NCI-H1092 (cell line): Measurements from ENCODE around the gene ZKSCAN7.
A peak's percentile ranks its signal among the peaks of the same experiment; 100 is the strongest.
"Not testable (repeated sequence)": the region's sequence is repeated elsewhere in the genome, so short reads cannot be mapped to it uniquely, and the experiment has no call there.

Experiments
- DNase-seq: peaks from one replicate; lab custom pipeline; 2025; lab: John Stamatoyannopoulos, UW

The ZKSCAN7 gene

DNA sequence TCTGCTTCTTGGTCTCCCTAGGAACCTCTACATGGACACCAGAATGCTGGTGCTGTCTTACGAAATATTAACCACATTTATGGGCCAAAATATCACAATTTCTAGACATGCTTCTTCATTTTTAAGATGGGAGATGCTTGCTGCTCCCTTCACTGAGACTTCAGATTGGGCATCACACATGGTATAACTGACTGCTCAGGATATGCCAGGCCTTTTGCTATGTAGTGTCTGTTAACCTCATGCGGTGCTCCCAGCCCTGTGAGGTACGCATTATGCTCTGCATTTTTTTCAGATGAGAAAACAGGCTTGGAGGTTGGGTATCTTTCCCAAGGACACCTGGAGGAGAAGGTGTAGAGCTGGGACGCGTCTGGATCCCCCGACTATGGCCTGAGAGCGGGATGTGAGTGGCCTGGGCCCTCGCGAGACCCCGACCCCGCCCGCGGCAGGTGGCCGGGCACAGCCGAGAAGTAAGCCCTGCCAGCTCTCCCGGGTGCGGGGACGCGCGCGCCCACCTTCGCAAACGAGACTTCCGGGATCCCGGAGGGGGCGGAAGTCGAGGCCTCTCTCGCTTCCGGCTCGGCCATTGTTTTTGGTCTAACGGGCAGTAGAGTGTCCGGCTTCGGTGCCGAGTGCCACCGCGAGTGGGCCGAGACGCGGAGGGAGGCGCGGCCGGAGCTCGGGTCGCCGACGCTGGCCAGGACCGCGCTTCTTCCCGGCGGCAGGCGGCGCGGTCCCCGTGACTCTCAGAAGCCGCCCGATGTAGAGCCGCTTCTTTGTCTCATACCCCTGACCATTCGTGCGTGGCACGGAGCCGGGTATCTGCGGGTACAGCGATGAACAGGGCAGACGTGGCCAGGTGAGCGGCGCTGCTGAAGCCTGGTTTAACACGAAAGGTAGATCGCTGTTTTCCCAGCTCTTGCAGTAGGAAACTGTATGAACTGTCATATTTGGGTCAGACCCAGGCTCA is at the start of gene ZKSCAN7:
TSS of gene ZKSCAN7 (plus strand) at position 568 of the 967 bp plus-strand sequence. CDS start 1,855 bp downstream, outside the sequence.
- DNase-seq = peak; percentile 65

DNA sequence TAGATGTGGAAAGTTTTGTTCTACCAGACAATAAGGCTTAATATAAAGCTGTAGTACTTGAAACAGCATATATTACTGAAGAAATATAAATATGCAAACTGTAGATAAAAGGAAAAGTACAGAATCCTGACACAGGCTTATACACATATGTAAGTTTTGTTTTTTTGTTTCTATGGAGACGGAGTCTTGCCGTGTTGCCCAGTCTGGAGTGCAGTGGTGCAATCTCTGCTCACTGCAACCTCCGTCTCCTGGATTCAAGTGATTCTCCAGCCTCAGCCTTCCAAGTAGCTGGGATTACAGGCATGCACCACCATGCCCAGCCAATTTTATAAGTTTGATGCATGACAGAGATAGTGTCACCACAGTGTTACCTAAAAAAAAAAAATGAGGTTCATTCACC is 48.4 kb upstream of the ZKSCAN7 start:
- no peak for DNase-seq

DNA sequence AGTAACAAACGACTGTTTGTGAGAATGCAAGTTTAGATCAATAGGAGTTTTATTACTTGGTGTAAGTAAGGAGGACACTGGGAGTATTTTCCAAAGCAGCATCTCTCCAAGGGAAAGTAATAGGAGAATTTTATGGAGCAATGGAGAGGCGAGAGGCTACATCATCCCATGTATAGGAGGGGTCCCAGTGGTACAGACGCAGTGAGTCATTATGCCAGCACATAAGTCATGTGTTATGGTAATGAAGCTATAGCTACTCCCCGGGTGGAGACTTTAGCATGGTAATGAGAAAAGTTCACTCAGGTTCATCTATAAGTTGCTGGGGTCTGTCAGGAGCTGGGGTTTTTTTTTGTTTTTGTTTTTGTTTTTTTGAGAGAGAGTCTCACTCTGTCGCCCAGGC is 48.0 kb upstream of the ZKSCAN7 start:
- no peak for DNase-seq

DNA sequence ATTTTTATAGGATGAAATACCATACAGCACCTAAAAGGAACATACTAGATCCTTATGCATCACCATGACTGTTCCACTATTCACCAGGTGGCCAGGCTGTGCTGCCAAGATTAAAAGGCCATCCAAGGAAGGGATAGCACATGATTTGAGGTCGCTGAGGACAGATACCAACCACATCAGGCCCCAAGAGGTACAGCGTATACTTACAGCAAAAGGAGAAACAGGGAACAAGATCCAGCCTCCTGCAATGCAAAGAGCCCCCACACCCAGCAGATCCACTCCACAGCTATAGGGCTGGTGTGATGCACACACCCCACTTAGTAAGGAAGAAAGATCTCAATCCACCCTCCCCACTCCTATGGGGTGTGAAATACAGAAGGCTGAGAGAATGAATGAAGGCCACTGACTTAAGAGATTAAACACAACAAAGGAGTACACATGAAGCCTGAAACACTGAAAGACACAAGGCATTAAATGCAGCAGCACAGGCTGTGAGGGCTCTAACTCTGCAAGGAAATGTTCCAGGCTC is 45.5 kb upstream of the ZKSCAN7 start:
- no peak for DNase-seq

DNA sequence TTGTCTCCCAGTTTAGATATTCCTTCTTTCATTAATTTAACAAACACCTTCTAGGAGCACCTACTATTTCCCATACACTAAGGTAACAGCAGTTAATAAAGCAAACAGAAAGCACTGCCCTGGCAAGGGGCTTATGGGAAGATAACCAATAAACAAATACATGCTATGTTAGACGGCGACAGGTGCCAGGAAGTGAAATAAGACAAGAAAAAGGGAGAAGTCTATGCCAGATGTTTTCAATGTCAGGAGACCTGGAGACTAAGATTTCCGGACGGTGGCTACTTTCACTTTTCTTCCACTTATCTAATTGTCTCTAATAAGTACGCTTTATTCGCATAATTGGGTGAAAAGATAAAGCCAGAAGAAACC is 45.0 kb upstream of the ZKSCAN7 start:
- DNase-seq = no peak

DNA sequence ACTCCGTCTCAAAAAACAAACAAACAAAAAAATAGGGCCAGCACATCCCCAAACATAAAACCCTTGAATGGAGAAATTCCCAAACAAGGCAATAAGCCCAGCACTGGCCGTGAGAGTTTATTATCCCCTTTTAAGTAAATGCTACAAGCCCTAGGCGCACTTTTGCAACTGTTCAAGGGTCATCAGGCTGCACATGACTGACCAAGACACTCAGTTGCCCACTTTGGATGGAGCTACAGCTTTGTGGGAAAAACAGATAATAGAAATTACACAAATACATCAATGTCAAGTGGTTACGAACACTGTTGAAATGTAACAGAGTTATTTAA is 43.8 kb upstream of the ZKSCAN7 start:
- no peak for DNase-seq

DNA sequence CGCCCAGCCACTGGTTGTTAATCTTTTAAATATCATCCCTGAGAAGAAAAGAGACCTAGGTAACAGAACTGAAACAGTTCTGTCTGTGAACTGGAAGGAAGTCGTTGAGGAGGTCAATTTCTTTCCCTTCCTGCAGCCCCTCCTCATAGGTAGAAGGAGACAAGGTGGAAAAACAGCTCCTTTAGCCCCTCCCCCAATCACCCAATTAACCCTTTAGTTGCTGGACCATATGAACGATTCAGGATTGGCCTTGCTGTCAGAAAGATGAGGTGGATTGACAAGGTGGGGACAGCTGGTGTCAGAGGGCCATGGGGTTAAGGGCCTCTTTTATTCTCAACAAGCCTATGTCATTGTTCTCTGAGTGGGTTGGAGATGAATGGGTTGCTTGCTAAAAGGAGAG is 41.5 kb upstream of the ZKSCAN7 start:
- DNase-seq = no peak

DNA sequence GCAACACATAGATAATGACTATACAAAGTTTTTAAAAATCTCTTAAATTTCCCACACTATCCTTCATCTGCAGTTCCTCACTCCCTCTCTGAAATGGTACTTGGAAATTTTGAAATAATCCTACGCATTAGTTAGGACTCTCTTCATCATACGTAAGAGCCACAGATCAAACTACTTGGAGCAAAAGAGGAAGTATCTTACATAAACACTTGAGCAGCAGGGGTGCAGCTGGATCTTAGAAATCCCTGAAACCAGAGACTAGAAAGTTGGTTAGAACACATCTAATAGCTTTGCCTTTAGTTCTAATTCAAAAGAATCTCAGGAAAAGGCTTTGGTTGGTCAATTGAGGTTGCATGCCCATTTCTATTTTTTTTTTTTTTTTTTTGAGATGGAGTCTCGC is 38.8 kb upstream of the ZKSCAN7 start:
- DNase-seq = no peak

DNA sequence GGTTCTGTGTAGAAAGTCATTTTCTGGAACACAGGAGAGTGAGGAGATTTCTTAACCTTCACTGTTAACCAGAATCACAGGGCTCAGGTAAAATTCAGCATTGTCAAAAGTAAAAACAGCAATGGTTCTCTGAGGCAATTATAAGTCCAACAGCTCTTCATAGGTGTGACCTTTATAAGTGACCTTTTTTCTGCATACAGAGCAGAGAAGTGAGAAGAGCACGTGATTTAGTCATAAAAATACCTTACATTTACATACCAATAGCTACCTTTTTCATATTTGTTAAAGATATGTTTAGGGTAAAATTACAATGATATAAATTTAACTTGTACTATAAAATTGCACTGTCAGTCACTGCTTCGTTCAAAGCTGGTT is 36.2 kb upstream of the ZKSCAN7 start:
- DNase-seq = no peak

DNA sequence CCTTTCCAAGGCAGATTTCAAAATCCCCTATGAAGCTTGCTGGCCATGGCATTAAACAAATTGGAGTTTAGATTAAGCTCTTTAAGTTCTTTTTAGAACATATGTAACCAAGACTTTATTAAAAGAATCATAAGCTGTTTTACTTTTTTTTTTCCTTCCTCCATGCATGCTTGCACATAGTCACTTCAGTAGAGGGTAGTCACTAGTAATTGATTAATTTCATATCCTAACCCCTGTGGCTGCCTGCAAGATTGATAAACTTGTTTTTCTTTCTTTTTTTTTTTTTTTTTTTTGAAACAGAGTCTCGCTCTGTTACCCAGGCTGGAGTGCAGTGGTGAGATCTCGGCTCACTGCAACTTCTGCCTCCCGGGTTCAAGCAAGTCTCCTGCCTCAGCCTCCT is 33.3 kb upstream of the ZKSCAN7 start:
- DNase-seq = no peak

DNA sequence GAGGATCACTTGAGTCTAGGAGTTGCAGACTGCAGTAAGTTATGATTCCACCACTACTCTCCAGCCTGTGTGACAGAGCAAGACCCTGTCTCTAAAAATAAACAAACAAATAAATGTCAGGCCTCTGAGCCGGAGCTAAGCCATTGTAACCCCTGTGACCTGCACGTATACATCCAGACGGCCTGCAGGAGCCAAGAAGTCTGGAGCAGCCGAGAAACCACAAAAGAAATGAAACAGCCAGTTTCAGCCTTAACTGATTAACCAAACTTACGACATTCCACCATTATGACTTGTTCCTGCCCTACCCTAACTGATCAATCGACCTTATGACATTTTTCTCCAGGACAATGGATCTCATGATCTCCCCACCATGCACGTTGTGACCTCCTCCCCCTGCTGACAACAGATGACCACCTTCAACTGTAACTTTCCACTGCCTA is 32.5 kb upstream of the ZKSCAN7 start:
- no peak for DNase-seq

DNA sequence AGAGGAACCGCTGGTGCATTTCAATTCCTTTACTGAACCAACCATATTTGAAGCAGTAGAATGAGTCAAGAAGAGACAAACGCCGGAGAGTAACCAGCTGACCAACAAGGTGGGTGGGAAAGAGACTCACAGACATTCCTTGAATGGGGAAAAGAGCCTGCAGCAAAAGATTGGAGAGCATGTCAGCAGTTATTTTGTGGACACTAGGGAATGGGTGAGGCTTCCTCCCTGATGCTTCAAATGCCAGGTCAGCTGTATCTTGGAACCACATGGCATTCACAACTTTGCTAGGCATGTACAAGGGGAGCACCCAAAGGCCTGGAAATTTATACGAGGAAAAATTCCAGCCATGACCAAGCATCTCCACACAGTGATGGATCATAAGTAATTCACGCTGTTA is 29.9 kb upstream of the ZKSCAN7 start:
- no peak for DNase-seq

DNA sequence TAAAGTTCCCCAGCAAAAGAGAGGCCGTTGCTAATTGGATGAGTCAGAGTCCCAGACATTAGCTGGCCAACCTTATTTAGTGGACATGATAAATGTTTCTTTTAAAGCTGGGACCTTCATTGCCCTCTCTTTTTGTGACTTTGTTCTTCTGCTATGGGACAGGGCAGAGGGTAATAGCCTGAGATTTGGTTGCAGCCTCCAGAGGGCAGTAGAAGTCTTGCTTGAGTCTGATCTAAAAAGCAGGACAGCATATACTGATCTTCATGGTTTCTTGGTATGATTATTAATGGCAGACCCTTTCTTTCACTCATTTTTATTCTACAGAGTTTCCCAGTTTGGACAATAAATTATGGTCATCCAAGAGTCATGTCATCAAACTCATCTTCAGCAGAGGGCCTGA is 25.1 kb upstream of the ZKSCAN7 start:
- no peak for DNase-seq

DNA sequence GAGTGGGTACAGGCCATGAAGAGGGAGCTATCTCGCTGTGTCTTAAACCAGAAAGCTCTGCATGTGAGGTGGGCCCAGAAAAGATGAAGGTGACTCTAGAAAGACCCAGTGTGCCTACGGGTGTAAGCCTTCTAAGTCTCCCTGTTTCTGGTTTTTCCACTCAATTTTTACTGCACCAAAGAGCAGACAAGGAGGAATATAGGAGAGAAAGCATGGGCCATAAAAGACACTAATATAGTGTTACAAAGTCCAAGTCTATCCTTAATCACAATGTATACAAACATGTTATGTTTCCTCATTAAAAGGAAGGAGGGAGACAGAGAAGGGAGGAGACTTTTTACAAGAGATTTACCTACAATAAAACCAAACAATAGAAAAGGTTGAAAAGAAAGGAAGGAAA is 24.1 kb upstream of the ZKSCAN7 start:
- no peak for DNase-seq

DNA sequence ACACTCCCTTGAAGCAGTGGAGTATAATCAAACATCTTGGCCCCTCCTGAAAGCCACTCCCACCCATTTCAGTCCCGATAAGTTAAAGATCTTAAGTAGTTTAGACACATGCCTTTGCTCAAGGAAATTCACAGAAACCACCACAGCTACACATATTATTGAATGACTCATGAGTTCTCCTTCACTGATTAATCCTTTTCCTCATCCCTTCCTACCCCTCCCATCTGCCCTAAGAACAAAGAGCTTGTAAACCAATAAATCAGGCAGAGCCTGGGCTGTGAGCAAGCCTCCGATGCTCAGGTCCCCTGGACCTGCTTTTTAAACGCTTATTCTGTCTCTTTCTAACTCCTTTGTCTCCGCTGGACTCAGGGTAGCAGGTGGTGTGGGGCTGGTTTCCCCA is 20.3 kb upstream of the ZKSCAN7 start:
- not testable (repeated sequence) for DNase-seq

DNA sequence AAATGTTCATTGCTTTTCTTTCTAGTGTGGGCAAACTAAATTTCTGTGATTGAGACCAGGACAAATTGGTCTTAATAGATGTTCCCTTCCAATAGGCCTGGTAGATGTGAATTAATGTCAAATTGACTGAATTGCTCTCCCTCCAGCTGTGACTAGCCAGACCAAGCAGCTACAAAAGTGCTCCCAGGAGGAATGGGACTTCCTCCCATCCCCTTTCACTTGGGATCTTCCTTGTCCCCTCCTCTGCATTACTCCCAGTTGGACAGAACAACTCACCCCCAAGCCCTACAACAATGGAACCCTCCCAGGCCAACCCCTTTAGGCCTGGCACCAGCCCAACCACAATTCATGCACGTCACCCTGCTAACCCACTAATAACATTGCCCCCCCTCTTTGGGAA is 19.6 kb upstream of the ZKSCAN7 start:
- DNase-seq = no peak

DNA sequence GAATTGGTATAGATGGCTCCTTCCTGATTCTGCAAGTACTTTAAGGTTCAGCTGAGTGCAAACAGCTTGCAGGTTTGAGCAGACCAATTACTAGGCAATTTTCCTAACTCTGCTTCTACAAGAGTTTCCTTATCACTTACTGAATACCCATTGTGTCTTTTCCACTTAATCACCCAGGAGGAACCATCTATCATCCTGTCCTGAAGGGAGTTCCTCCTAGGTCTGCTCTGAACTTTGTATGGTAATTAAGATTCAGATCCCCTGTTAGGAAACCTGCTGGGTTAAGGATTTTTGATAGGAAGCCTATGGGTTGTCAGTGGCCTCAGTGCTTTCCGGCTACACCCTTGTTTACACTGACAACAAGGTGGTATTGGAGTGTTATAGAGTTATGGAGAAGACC is 10.2 kb upstream of the ZKSCAN7 start:
- not testable (repeated sequence) for DNase-seq

DNA sequence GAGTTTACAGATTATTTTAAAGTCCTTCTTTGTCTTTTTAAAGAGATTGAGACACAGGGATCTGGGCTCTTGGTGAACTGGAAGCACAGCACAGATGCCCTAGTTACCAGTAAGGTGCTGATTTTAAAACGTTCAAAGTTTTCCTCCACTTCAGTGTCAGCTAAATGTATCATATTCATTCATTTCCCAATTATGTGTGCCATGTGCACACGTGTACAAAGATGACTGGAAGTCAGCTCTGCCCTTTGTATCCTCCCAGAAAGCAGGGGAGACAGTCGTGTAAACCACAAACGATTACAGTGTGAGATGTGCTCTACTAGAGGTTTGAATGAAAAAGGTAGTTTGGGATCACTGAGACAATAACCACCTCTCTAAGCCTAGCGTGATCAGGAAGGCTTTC is 730 bp downstream of the ZKSCAN7 start:
- no peak for DNase-seq

DNA sequence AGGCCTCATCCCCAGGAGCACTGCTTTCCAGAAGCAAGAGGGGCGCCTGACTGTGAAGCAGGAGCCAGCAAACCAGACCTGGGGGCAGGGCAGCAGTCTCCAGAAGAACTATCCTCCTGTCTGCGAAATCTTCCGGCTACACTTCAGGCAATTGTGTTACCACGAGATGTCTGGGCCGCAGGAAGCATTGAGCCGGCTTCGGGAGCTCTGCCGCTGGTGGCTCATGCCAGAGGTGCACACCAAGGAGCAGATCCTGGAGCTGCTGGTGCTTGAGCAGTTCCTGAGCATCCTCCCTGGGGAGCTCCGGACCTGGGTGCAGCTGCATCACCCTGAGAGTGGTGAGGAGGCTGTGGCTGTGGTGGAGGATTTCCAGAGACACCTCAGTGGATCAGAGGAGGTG is 2.1 kb downstream of the ZKSCAN7 start:
- no peak for DNase-seq

DNA sequence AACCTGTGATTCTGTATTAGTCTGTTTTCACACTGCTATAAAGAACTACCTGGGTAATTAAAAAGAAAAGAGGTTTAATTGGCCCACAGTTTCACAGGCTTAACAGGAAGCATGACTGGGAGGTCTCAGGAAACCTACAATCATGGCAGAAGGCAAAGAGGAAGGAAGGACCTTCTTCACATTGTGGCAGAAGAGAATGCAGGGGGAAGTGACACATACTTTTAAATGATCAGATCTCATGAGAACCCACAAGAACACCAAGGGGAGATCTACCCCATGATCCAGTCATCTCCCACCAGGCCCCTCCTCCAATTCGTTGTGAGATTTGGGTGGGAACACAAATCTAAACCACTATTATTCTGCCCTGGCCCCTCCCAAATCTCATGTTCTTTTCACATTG is 6.1 kb downstream of the ZKSCAN7 start:
- no peak for DNase-seq

DNA sequence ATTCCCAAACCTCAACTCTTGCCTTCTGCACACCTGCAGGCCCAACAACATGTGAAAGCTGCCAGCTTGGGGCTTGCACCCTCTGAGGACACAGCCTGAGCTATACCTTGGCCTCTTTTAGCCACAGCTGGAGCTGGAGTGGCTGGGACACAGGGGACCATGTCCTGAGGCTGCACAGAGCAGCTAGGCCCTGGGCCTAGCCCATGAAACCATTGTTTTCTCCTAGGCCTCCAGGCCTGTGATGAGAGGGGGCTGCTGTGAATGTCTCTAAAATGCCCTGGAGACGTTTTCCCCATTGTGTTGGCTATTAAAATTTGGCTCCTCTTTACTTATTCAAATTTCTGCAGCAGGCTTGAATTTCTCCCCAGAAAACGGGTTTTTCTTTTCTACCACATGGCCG is 7.2 kb downstream of the ZKSCAN7 start:
- no peak for DNase-seq

DNA sequence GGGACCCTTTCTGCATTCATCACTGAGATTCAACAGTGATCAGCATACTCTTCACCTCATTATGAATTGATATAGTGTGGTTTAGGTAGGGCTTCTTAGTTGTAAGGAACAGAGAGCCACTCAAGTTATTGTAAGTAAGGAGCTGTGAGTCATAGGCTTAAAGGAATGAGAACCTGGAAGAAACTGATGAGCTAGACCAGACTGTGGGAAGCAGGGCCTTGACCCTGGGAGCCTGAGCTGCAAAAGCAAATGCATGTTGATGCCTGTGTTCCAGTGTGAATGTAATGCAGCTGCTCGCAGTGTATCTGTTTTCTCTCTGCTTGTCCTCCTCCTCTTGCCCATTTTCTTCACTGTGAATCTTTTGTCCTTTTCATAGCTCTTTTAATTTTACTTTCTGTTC is 13.6 kb downstream of the ZKSCAN7 start:
- DNase-seq = no peak

DNA sequence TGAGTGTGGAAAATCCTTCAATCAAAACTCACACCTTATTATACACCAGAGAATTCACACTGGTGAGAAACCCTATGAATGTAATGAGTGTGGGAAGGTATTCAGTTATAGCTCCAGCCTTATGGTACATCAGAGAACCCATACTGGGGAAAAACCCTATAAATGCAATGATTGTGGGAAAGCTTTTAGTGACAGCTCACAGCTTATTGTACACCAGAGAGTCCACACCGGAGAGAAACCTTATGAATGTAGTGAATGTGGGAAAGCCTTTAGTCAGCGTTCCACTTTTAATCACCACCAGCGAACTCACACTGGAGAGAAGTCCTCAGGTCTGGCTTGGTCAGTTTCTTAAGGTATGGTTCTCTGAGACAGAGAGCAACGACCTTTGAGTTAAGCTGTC is 16.0 kb downstream of the ZKSCAN7 start:
- DNase-seq = no peak

DNA sequence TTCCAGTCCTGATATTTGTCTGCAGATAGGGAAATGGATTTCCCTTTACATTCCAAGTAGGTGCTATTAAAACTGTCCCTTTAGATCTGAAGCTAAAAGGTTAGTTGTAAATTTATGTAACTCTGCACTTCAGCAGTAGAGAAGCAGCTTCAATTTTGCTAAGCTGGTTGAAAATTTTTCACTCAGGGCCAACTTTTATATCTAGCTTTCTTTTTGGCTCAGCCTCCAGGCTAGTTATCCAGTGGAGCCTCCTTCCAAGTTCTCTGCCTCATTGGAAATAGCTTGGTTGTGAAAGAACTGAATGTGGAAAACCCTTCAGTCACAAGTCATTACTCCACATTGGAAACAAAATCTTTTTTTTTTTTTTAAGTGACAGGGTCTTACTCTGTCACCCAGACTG is 21.6 kb downstream of the ZKSCAN7 start:
- DNase-seq = no peak
